Mucosa of descending colon (tissue), 3 donors: ENCODE measurements around the gene NPHP4. TPM values are rescaled to one million over a fixed set of nuclear protein-coding genes. Genes with fewer than 3 reads are reported as not detected.

Experiments
- ATAC-seq: fragments of 200-7000 bp; cut with Tn5 transposase; one replicate; pipeline ENCODE4 v1.9.1; 2020; ENCODE audit warnings: mild to moderate bottlenecking, moderate library complexity
- DNase-seq, 3 donors: peaks; one replicate each; pipeline ENCODE4 v3.0.0-alpha.2; 2020
- H3K36me3 ChIP-seq: fragments of 200-600 bp; one replicate; pipeline ENCODE4 v1.8.0; 2021; ENCODE audit warnings: low read depth, mild to moderate bottlenecking
- H3K4me1 ChIP-seq: fragments of 200-600 bp; one replicate; pipeline ENCODE4 v1.8.0; 2021; ENCODE audit warnings: low read depth, mild to moderate bottlenecking
- H3K4me3 ChIP-seq: fragments of 200-600 bp; one replicate; pipeline ENCODE4 v1.8.0; 2021; ENCODE audit warnings: mild to moderate bottlenecking
- H3K9me3 ChIP-seq: fragments of 200-600 bp; one replicate; pipeline ENCODE4 v1.8.0; 2021; ENCODE audit warnings: mild to moderate bottlenecking
- intact Hi-C, 2 donors: fragments of 100-400 bp; cut with DNase I in 1 of 2; cut with micrococcal nuclease in 1 of 2; formaldehyde crosslinking; loops; one replicate each; pipeline versions ENCODE4 v1.11.0 to v1.11.1; 2022; cut with DNase I, micrococcal nuclease
- total RNA-seq, 3 donors: library from RNA; stranded (reverse); fragmentation: NEBNext Ultra II Directional in 2 of 3; extraction: Animal tissue kit (Norgen Biotek cat#: 25700) in 2 of 3; gene quantifications; one replicate each; pipeline versions ENCODE4 v1.2.1 to v1.2.4, GENCODE V29; 2021 to 2023
- TF ChIP-seq, protein P1 (sequence below): fragments of 200-600 bp; IDR thresholded peaks from one replicate; pipeline ENCODE4 v1.8.0; 2022; ENCODE audit warnings: antibody characterized with exemption, mild to moderate bottlenecking
- donor health status: DM: no; HTN: no; CAD: no; lungs with moderate emphysema.
- donor health status: DM: no; HTN: no; CAD: no.
- donor health status: DM: no; HTN: yes; CAD: no.

The NPHP4 gene
- total RNA-seq, 3 donors from 2014 or later = 7.5 to 12.2 (median 10.3) TPM

DNA sequence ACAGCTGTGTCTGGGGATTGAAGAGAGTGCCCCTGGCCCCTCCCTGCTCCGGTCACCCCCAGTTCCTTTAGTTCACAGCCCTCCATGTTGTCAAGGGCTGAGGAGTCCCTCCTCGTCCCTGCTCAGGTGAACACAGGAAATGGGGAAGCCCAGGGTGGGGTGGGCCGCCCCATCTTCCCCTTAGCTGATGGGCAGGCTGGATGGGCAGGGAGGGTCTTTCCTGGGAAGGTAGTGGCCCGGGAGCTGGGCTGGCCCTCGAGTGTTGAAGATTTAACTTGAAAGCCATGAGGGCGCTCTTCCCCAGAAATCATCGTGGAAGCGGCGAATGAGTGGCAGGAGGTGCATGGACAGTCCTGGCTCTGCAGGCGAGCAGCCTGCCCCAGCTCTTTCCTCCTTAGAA is 18.3 kb upstream of the NPHP4 start:
- intact Hi-C loops = no loop called here
- H3K9me3 ChIP-seq = no peaks in the 10 kb centered on the region
- H3K4me3 ChIP-seq = no peak overlapping the region
- TF ChIP-seq, protein P1, sequence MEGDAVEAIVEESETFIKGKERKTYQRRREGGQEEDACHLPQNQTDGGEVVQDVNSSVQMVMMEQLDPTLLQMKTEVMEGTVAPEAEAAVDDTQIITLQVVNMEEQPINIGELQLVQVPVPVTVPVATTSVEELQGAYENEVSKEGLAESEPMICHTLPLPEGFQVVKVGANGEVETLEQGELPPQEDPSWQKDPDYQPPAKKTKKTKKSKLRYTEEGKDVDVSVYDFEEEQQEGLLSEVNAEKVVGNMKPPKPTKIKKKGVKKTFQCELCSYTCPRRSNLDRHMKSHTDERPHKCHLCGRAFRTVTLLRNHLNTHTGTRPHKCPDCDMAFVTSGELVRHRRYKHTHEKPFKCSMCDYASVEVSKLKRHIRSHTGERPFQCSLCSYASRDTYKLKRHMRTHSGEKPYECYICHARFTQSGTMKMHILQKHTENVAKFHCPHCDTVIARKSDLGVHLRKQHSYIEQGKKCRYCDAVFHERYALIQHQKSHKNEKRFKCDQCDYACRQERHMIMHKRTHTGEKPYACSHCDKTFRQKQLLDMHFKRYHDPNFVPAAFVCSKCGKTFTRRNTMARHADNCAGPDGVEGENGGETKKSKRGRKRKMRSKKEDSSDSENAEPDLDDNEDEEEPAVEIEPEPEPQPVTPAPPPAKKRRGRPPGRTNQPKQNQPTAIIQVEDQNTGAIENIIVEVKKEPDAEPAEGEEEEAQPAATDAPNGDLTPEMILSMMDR = no peak
- ATAC-seq (no peak), DNase-seq (peak in 1 of 3 donors; percentile 19)
- no peaks in the 10 kb centered on the region for H3K4me1 ChIP-seq
- H3K36me3 ChIP-seq = no peaks in the 10 kb centered on the region

DNA sequence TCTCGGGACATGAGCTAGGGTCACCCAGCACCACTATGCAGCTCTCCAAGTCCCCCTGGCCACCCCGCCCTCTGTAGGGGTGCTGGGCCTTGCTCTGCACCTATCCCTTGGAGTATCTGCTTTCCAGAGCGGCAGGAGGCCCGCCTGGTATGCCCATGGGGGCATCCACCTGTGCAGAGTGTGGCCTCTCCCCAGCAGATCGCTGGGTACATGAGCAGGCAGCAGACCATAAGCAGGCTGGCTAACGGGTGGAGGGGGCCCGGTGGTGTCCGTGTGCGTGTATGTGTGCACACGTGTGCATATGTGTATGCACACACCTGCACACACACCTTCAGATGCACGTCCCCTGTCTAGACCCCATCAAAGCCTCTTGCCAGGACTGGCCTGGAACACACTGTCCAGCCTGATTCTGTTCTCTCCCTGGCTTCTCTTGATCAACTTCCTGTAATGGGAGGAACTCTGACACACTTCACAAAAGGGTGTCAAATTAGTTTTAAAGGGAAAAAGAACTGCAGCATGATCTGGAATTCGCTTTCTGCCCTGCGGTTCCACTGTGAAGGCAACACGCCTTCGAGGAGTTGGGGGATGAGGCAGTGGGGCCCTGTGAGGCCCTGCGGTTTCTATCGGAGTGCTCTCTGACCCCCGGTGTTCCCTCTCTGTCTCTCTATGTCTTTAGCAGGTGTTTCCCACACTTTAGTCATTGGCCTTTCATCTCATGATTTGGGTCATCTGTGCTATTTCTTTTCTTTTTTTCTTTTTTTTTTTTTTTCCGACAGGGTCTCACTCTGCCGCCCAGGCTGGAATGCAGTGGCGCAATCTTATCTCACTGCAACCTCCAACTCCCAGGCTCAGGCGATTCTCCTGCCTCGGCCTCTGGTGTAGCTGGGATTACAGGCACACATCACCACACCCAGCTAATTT is 17.2 kb upstream of the NPHP4 start:
- ATAC-seq (no peak), DNase-seq (peak in 1 of 3 donors; percentile 27)
- no peak overlapping the region for H3K4me3 ChIP-seq
- TF ChIP-seq, protein P1 = no peak
- H3K36me3 ChIP-seq = no peaks in the 10 kb centered on the region
- H3K4me1 ChIP-seq = no peaks in the 10 kb centered on the region
- no peaks in the 10 kb centered on the region for H3K9me3 ChIP-seq
- intact Hi-C loops = no loop called here

DNA sequence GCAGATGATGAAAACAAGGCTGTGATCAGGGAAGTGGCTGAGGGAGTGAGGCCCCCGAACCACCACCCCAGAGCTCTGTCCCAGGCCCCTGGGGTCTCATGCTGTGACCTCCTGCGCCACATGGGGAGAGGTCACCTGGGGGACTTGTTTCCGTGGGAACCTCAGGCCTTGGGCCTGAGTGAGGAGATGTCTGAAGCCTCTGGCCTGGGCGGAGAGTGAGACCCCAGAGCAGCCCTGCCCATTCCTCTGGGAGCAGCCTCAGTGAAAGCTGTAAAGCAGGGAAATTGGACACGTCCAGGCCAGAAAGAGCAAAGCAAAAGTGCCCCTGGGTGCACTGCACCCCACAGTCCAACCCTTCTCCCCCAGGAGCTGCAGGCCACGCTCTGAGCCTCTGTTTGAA is 16.5 kb upstream of the NPHP4 start:
- Histone ChIP-seq H3K4me1 (no peaks in the 10 kb centered on the region), H3K36me3 (no peaks in the 10 kb centered on the region), H3K9me3 (no peaks in the 10 kb centered on the region), H3K4me3 (no peak overlapping the region)
- ATAC-seq (no peak), DNase-seq (peak in 1 of 3 donors; percentile 19)
- intact Hi-C loops = no loop called here
- TF ChIP-seq, protein P1 = no peak

DNA sequence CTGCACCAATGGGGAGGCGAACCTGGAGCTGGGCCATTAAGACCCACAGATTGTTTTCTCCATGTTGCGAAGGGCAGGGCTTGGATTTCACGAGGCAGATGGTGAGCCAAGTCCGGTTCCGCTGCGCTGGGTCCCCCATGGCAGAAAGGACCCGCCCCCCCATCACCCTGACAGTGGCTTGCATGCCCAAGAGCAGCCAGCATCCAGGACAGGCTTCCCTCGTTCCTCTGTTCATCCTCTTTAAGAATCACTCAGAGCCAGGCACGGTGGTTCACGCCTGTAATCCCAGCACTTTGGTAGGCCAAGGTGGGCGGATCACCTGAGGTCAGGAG is 15.8 kb upstream of the NPHP4 start:
- Histone ChIP-seq H3K4me3 (no peak overlapping the region), H3K9me3 (no peaks in the 10 kb centered on the region), H3K4me1 (no peaks in the 10 kb centered on the region), H3K36me3 (no peaks in the 10 kb centered on the region)
- intact Hi-C loops = no loop called here
- TF ChIP-seq, protein P1 = no peak
- no peak for ATAC-seq
- DNase-seq = peak in 1 of 3 donors; percentile 21

DNA sequence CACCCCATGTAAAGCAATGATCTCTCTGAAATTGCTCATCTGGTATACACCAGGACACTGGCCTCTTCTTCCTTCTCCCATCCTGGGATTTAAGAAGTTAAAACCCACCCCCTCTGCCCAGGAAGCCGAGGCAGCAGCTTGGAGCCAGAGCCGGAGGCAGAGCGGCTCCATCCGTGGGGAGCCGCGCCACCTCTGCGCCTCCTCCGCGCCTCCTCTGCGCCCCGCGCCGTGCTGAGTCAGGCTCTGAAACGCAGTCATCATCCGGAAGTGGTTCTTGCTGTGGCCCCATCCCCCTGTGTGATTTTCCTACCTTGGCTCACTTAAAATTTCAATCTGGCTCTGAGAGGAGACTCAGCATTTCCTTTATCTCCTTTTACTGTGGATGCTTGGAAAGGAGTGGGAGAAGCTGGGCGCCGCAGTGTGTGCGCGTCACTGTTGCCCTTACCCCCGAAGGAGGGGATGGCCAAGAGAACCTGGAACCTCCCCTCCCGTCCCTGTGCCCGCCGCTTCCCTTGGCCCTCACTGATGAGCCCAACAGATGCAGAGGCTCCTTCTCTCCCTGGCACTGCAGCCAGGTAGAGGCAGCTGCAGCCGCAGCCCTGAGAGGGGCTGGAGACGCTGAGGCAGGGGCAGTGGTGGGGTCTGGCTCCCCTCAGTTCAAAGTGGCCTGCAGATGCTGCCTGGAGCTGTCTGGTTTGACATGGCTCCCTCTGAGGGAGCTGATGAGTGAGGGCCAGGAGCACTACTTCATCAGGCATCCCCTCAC is 15.3 kb upstream of the NPHP4 start:
- Histone ChIP-seq H3K4me1 (no peaks in the 10 kb centered on the region), H3K36me3 (no peaks in the 10 kb centered on the region), H3K9me3 (no peaks in the 10 kb centered on the region), H3K4me3 (no peak overlapping the region)
- intact Hi-C loops = no loop called here
- peak in 1 of 3 donors; percentile 41 for DNase-seq
- peak; percentile 40 for ATAC-seq
- TF ChIP-seq, protein P1 = no peak
